GM13976 (cell line): Measurements from ENCODE around the gene CATSPERB.

Experiments
- DNase-seq: peaks from one replicate; pipeline ENCODE4 v3.0.0; 2012; ENCODE audit warnings: low spot score
- in situ Hi-C: fragments of 300-500 bp; cut with MboI; formaldehyde crosslinking; loops from one replicate; pipeline ENCODE4 v1.12.0; 2022; ENCODE audit warnings: low sequenced_read_pairs, mixed read lengths, inconsistent platforms; ENCODE audit not compliant: unreplicated experiment
- TF ChIP-seq, protein P1 (sequence below): IDR thresholded peaks from 2 replicates; pipeline ENCODE4 v1.5.1; 2012; ENCODE audit warnings: borderline replicate concordance, mild to moderate bottlenecking; ENCODE audit not compliant: insufficient read depth; ENCODE audit errors: extremely low read depth, missing control alignments, control extremely low read depth

The CATSPERB gene

DNA sequence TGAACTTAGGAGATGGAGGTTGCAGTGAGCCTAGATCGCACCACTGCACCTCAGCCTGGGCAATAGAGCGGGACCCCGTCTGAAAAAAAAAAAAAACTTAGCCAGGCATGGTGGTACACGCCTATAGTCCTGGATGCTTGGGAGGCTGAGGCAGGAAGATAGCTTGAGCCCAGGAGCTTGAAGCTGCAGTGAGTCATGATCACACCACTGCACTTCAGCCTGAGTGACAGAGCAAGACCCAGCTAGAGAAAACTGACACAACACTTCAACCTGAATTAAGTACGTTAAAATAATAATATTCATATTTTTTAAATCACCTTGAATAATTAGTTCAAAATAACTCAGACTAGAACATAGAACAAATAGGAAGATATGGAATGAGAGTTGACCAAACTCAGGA, 5.7 kb upstream of the CATSPERB start:
- no peak for DNase-seq
- in situ Hi-C loops: no loop called here
- TF ChIP-seq, protein P1, sequence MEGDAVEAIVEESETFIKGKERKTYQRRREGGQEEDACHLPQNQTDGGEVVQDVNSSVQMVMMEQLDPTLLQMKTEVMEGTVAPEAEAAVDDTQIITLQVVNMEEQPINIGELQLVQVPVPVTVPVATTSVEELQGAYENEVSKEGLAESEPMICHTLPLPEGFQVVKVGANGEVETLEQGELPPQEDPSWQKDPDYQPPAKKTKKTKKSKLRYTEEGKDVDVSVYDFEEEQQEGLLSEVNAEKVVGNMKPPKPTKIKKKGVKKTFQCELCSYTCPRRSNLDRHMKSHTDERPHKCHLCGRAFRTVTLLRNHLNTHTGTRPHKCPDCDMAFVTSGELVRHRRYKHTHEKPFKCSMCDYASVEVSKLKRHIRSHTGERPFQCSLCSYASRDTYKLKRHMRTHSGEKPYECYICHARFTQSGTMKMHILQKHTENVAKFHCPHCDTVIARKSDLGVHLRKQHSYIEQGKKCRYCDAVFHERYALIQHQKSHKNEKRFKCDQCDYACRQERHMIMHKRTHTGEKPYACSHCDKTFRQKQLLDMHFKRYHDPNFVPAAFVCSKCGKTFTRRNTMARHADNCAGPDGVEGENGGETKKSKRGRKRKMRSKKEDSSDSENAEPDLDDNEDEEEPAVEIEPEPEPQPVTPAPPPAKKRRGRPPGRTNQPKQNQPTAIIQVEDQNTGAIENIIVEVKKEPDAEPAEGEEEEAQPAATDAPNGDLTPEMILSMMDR: no peak

- TF ChIP-seq, protein P1: no peak
- DNase-seq: no peak
- in situ Hi-C loops: no loop called here
Observed at GRCh38 chr14:91732859-91733477, 1.1 kb upstream of the CATSPERB start.

DNA sequence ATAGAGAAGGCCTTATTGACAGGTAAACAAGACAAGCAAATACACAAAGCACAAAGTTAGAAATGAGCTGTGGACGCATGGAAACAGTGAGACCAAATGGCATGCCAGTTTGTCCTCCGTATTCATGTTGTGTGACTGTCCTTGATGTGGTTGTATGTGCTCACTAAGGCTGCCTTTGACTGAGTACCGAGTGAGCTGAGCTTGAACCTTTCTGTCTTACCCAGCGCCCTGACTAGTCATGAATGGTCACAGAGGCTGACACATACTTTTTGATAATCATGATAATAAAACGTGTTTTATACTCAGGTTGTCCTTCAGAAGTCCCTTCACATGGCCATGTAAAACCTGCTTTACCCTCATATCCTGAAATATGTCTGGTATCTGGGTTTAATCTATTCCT, 553 bp upstream of the CATSPERB start:
- in situ Hi-C loops: no loop called here
- DNase-seq: no peak
- TF ChIP-seq, protein P1: no peak

DNA sequence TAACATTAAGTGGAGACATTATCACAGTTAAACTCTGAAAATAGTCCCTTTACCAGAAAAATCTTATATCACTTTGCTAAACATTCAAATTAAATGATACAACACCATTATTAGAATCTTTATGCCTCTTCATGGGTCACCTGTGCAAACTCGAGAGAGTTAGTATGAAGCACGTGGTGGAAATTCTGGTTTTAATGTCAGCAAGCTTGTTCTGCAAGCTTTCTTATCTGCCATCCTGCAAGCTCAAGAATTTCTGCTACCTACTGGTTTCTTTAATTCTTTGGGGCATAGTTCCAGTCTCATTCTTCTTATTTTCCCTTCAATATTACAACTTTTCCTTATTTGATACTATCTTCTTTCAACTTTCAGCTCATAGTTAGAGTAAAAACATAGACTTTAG, 868 bp downstream of the CATSPERB start:
- TF ChIP-seq, protein P1: no peak
- in situ Hi-C loops: no loop called here
- DNase-seq: no peak

- TF ChIP-seq, protein P1: no peak
- DNase-seq: no peak
- in situ Hi-C loops: no loop called here
Observed at GRCh38 chr14:91729756-91730155, 2.1 kb downstream of the CATSPERB start.

DNA sequence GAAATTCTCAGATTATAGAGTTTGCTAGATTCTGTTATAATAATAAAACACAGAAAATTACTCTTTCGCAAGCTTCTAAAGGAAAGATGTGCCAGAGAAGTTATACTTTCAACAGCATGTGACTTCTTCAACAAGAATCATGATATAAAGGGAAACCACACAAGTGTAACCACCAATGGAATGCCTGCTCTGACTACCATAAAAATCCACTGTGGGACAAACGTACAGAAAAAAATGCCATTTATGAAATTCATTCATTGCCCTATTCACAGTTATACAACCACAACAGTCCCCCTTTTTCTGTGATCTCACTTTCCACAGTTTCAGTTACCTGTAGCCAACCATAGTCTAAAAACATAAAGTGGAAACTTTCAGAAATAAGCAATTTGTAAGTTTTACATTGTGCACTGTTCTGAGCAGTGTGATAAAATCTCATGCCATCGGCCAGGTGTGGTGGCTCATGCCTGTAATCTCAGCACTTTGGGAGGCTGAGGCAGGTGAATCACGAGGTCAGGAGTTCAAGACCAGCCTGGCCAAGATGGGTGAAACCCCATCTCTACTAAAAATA, 3.2 kb downstream of the CATSPERB start:
- in situ Hi-C loops: no loop called here
- DNase-seq: no peak
- TF ChIP-seq, protein P1: no peak
